NCI-H2196 treated with DMSO at 0.1 percent for 48 hours (cell line): ENCODE data around the gene KLHL11.

ENCODE experiments used
- DNase-seq: peaks from one replicate; lab custom pipeline; 2025; ENCODE audit not compliant: unreplicated experiment; lab: John Stamatoyannopoulos, UW

The KLHL11 gene

DNA sequence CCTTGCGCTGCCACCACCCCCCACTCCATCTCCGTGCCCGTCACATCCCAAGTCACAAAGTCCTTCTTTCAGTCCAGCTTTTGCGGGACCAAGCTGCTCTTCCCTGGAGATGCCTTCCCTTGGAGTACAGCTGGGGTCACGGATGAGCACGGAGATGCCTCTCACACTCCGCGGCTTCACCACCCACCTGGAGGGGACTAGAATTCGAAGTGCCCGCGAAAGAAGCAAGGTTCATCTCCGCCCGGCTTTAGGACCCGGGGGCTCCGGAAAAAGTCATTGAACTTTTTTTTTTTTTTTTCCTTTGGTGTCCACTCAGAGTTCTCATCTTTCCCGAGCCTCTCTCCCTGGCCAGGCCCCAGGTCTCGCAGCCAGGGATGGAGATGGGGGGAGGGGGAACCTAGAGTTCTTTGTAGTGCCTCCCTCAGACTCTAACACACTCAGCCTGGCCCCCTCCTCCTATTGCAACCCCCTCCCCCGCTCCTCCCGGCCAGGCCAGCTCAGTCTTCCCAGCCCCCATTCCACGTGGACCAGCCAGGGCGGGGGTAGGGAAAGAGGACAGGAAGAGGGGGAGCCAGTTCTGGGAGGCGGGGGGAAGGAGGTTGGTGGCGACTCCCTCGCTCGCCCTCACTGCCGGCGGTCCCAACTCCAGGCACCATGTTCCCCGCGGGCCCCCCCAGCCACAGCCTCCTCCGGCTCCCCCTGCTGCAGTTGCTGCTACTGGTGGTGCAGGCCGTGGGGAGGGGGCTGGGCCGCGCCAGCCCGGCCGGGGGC lies 52.7 kb downstream of the KLHL11 start, which contains the start of gene FKBP10:
FKBP10 (plus strand) TSS at position 624 of the 771 bp plus-strand sequence; CDS start at position 655, 31 bp downstream.
- peak; percentile 11 for DNase-seq

DNA sequence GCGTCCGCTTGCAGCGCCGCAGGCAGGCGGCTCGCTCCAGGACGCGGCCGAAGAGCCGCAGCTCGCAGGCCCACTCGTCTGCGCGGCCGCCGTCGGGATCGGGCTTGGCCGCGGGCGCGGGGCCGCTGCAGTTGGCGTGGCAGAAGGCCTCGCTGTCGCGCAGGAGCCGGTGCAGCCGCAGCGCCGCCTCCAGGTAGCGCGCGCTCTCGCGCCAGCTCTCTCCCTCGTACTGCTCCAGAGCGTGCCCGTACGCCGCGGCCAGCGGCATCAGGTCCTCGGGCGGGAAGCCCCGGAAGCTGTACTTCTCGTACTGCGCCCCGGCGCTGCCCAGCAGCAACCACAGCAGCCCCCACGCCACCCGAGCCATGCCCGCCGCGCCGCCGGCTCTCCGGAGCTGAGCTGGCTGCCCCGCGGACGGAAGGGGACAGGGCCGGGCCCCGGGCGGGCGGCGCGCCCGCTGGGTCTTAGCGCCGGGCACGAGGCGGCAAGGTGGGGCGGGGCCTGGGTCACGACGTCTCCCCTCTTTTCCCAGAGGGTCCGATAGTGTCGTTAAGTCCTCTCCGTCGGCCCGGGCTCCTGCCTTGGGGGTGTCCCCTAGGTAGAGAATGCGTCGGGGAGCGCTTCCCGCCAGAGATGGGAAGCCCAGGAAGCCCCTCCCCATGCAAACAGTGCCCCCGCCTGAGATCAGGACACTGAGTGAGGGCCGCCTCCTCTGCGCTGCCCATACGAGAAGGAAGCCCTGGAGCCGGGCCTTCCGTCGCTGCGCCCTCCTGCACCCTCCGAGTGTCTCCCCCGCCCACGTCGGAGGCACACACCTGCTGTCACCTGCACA lies 53.5 kb downstream of the KLHL11 start, which contains the start of gene P3H4:
P3H4 (minus strand) TSS at position 401 of the 832 bp plus-strand sequence; CDS start at position 367, 34 bp downstream.
- peak; percentile 30 for DNase-seq

- DNase-seq: no peak
These were observed 54.3 kb downstream of the KLHL11 start for GRCh38 chr17:41810659-41811548.

GRCh38 chr17:41806685-41807445 lies 58.4 kb downstream of the KLHL11 start:
- no peak for DNase-seq
